Trophoblast cell (in vitro differentiated cells and primary cell): Measurements from ENCODE around the gene ULK4.
"Not testable (repeated sequence)": the region's sequence is repeated elsewhere in the genome, so short reads cannot be mapped to it uniquely, and the experiment has no call there.

Experiments
- DNase-seq, 2 donors: peaks; one replicate each; pipeline ENCODE4 v3.0.0-alpha.2; 2016
- H2AFZ ChIP-seq: 2 replicates; pipeline ENCODE4 v1.6.1; 2013; ENCODE audit warnings: low read length, moderate library complexity, mild to moderate bottlenecking; ENCODE audit not compliant: insufficient read depth, poor library complexity
- H2AK5ac ChIP-seq: 2 replicates; pipeline ENCODE4 v1.6.1; 2013; ENCODE audit warnings: mild to moderate bottlenecking, low read length
- H2BK120ac ChIP-seq: 2 replicates; pipeline ENCODE4 v1.6.1; 2013; ENCODE audit warnings: low read length, mild to moderate bottlenecking, moderate library complexity; ENCODE audit not compliant: insufficient read depth, poor library complexity
- H2BK12ac ChIP-seq: 2 replicates; pipeline ENCODE4 v1.6.1; 2013; ENCODE audit warnings: mild to moderate bottlenecking, low read length, moderate library complexity
- H2BK5ac ChIP-seq: 2 replicates; pipeline ENCODE4 v1.6.1; 2013; ENCODE audit warnings: low read length, low read depth, moderate library complexity, mild to moderate bottlenecking; ENCODE audit not compliant: poor library complexity
- H3K14ac ChIP-seq: 2 replicates; pipeline ENCODE4 v1.6.1; 2013; ENCODE audit warnings: mild to moderate bottlenecking, low read length
- H3K18ac ChIP-seq: 2 replicates; pipeline ENCODE4 v1.6.1; 2013; ENCODE audit warnings: mild to moderate bottlenecking, low read length
- H3K23ac ChIP-seq: 2 replicates; pipeline ENCODE4 v1.6.1; 2013; ENCODE audit warnings: low read length
- H3K27ac ChIP-seq: 2 replicates; pipeline ENCODE4 v1.5.1; 2013; ENCODE audit warnings: low read depth, mild to moderate bottlenecking, inconsistent platforms, low read length, moderate library complexity
- H3K27me3 ChIP-seq: 2 replicates; pipeline ENCODE4 v1.6.1; 2013; ENCODE audit warnings: inconsistent platforms, mild to moderate bottlenecking, low read length, moderate library complexity; ENCODE audit not compliant: insufficient read depth
- H3K36me3 ChIP-seq, 2 experiments: 1 replicate in 1 of 2; 2 replicates in 1 of 2; pipeline ENCODE4 v1.6.1; 2013; ENCODE audit warnings: low read length in 2 of 2, mild to moderate bottlenecking in 2 of 2, moderate library complexity in 1 of 2; ENCODE audit not compliant: insufficient read depth in 2 of 2, control insufficient read depth in 1 of 2
- H3K4ac ChIP-seq: 2 replicates; pipeline ENCODE4 v1.6.1; 2013; ENCODE audit warnings: low read depth, mild to moderate bottlenecking, low read length, moderate library complexity
- H3K4me1 ChIP-seq, 2 experiments: 1 replicate in 1 of 2; 2 replicates in 1 of 2; pipeline ENCODE4 v1.6.1; 2013; ENCODE audit warnings: low read length in 2 of 2, mild to moderate bottlenecking in 2 of 2, moderate library complexity in 1 of 2; ENCODE audit not compliant: insufficient read depth in 2 of 2, control insufficient read depth in 1 of 2
- H3K4me2 ChIP-seq: 2 replicates; pipeline ENCODE4 v1.6.1; 2013; ENCODE audit warnings: inconsistent platforms, mild to moderate bottlenecking, low read length, moderate library complexity
- H3K4me3 ChIP-seq: 2 replicates; pipeline ENCODE4 v1.5.1; 2013; ENCODE audit warnings: mild to moderate bottlenecking, low read depth, low read length, inconsistent platforms
- H3K79me1 ChIP-seq: one replicate; pipeline ENCODE4 v1.6.1; 2013; ENCODE audit warnings: low read length
- H3K79me2 ChIP-seq: 2 replicates; pipeline ENCODE4 v1.6.1; 2013; ENCODE audit warnings: low read length, mild to moderate bottlenecking; ENCODE audit not compliant: control insufficient read depth, insufficient read depth, poor library complexity
- H3K9ac ChIP-seq: 2 replicates; pipeline ENCODE4 v1.6.1; 2013; ENCODE audit warnings: mild to moderate bottlenecking, low read length
- H3K9me3 ChIP-seq: 2 replicates; pipeline ENCODE4 v1.6.1; 2013; ENCODE audit warnings: low read depth, mild to moderate bottlenecking, control low read depth, inconsistent platforms, low read length; ENCODE audit not compliant: insufficient read depth
- H4K12ac ChIP-seq: 2 replicates; pipeline ENCODE4 v1.6.1; 2013; ENCODE audit warnings: low read depth, mild to moderate bottlenecking, low read length, moderate library complexity
- H4K8ac ChIP-seq: 2 replicates; pipeline ENCODE4 v1.6.1; 2013; ENCODE audit warnings: low read depth, mild to moderate bottlenecking, low read length, moderate library complexity
- H4K91ac ChIP-seq: one replicate; pipeline ENCODE4 v1.6.1; 2013; ENCODE audit warnings: low read depth, mild to moderate bottlenecking, low read length, moderate library complexity
- WGBS: extraction: QIAGEN DNeasy Blood & Tissue Kit; methylation state at CpG from one replicate; pipeline ENCODE4 v1.1.7; 2013; ENCODE audit warnings: missing lambda C conversion rate; ENCODE audit not compliant: insufficient read length, insufficient coverage; ENCODE audit errors: extremely low coverage; 5-methylcytosine and 5-hydroxymethylcytosine counted together

ULK4 gene

DNA sequence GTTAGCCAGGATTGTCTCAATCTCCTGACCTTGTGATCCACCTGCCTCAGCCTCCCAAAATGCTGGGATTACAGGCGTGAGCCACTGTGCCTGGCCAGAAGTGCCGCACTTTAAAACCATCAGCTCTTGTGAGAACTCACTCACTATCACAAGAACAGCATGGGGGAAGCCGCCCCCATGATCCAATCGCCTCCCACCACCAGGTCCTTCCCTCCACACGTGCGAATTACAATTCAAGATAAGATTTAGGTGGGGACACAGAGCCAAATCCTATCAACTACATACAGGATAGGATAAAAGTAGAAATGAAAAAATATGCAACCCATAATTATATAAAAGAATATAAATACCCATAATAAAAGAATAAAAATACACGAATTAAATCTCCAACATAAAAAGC lies 199.0 kb downstream of the ULK4 start:
- H3K23ac ChIP-seq, H3K79me1 ChIP-seq, H4K8ac ChIP-seq, H3K4me2 ChIP-seq, H3K4me3 ChIP-seq, H3K4ac ChIP-seq, H3K9me3 ChIP-seq, H3K14ac ChIP-seq, H2BK120ac ChIP-seq, H3K27me3 ChIP-seq, DNase-seq, H3K27ac ChIP-seq, H2BK12ac ChIP-seq, H3K36me3 ChIP-seq, H4K91ac ChIP-seq, H3K4me1 ChIP-seq, H3K79me2 ChIP-seq, H2AFZ ChIP-seq, H3K18ac ChIP-seq, H2AK5ac ChIP-seq, H4K12ac ChIP-seq, H3K9ac ChIP-seq, H2BK5ac ChIP-seq: not testable (repeated sequence)
- no CpG with 5 or more reads among the region's 7 CpGs for WGBS

DNA sequence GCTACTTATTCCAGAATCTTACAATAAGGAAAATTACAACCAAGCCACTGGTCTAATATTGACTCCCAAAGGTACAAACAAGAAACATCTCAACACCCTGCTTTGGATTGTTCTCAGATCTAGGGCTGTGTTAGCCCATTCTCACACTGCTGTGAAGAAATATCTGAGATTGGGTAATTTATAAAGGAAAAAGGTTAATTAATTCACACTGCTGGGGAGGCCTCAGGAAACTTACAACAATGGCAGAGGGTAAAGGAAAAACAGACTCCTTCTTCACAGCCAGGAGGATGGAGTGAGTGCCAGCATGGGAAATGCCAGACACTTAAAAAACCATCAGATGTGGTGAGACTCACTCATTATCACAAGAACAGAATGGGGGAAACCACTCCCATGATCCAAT lies 208.3 kb downstream of the ULK4 start:
- no peak overlapping the region for H3K4me3 ChIP-seq
- no peak for DNase-seq
- no peak overlapping the region for H3K4ac ChIP-seq
- H3K14ac ChIP-seq, result no peak overlapping the region
- H3K27me3 ChIP-seq, result no peaks in the 10 kb centered on the region
- H2BK5ac ChIP-seq, result no peak overlapping the region
- H3K27ac ChIP-seq, result no peak overlapping the region
- no peak overlapping the region for H3K9ac ChIP-seq
- no peaks in the 10 kb centered on the region for H3K4me1 ChIP-seq
- H3K9me3 ChIP-seq, result no peaks in the 10 kb centered on the region
- no peak overlapping the region for H3K23ac ChIP-seq
- no peaks in the 10 kb centered on the region for H3K79me1 ChIP-seq
- no peak overlapping the region for H4K12ac ChIP-seq
- no peak overlapping the region for H2AK5ac ChIP-seq
- no peaks in the 10 kb centered on the region for H3K79me2 ChIP-seq
- no peak overlapping the region for H2BK12ac ChIP-seq
- H4K91ac ChIP-seq, result no peak overlapping the region
- H2AFZ ChIP-seq, result no peak overlapping the region
- no peaks in the 10 kb centered on the region for H3K36me3 ChIP-seq
- H2BK120ac ChIP-seq, result no peak overlapping the region
- H3K4me2 ChIP-seq, result no peak overlapping the region
- no peak overlapping the region for H4K8ac ChIP-seq
- no peak overlapping the region for H3K18ac ChIP-seq

DNA sequence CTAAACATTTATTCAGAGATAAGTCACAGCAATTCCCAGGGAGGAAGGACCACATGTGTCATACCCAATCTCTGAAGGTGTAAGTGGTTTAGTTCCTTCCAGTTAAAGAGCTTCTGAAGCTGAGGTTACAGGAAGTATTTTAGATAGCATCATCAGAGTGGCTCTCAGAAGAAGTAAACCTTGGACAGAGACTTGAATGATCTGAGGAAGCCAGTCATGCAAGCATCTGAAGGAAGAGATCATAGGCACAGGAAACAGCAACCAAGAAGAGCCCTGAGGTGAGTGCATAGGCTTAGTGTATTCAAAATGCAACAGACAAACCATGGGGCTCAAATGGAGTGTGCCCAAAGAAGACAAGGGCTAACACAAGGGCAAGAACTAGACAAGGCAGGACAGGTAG lies 210.3 kb downstream of the ULK4 start:
- Histone ChIP-seq H2BK5ac (no peak overlapping the region), H3K36me3 (no peaks in the 10 kb centered on the region), H3K4me2 (no peak overlapping the region), H2BK120ac (no peak overlapping the region), H3K79me2 (no peaks in the 10 kb centered on the region), H3K27me3 (no peaks in the 10 kb centered on the region), H3K18ac (no peak overlapping the region), H3K27ac (no peak overlapping the region), H4K91ac (no peak overlapping the region), H3K79me1 (no peaks in the 10 kb centered on the region), H4K8ac (no peak overlapping the region), H3K4me3 (no peak overlapping the region), H3K23ac (peak overlapping the region; percentile 13), H3K4ac (no peak overlapping the region), H3K4me1 (no peaks in the 10 kb centered on the region), H4K12ac (no peak overlapping the region), H3K9ac (no peak overlapping the region), H2BK12ac (no peak overlapping the region), H2AK5ac (no peak overlapping the region), H2AFZ (no peak overlapping the region), H3K9me3 (no peaks in the 10 kb centered on the region), H3K14ac (no peak overlapping the region)
- DNase-seq, result no peak

DNA sequence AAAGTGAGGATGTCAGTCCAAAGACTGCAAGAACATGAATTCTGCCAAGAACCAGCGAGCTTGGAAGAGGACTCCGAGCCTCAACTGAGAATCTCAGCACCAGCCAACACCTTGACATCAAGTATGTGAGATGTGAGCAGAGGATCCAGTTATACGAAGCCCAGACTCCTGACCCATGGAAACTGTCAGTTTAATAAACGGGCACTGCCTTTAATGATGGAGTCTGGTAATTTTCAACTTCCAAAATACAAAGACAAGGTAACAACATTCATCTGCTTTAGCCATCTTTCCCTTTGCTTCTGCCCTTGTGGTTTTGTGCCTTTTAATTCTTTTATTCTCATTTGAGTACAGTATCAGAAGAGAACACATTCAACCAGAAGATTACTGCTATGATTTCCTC lies 211.9 kb downstream of the ULK4 start:
- Histone ChIP-seq H2BK5ac (no peak overlapping the region), H3K79me2 (no peaks in the 10 kb centered on the region), H4K91ac (no peak overlapping the region), H3K18ac (no peak overlapping the region), H3K9me3 (no peaks in the 10 kb centered on the region), H3K4me3 (no peak overlapping the region), H2BK120ac (no peak overlapping the region), H3K27me3 (no peaks in the 10 kb centered on the region), H3K14ac (no peak overlapping the region), H3K9ac (no peak overlapping the region), H2AFZ (no peak overlapping the region), H4K12ac (no peak overlapping the region), H3K79me1 (no peaks in the 10 kb centered on the region), H3K4me2 (no peak overlapping the region), H2AK5ac (no peak overlapping the region), H2BK12ac (no peak overlapping the region), H3K23ac (no peak overlapping the region), H3K4me1 (no peaks in the 10 kb centered on the region), H3K27ac (no peak overlapping the region), H3K4ac (no peak overlapping the region), H3K36me3 (no peaks in the 10 kb centered on the region), H4K8ac (no peak overlapping the region)
- no CpG with 5 or more reads among the region's 4 CpGs for WGBS
- DNase-seq, result no peak

DNA sequence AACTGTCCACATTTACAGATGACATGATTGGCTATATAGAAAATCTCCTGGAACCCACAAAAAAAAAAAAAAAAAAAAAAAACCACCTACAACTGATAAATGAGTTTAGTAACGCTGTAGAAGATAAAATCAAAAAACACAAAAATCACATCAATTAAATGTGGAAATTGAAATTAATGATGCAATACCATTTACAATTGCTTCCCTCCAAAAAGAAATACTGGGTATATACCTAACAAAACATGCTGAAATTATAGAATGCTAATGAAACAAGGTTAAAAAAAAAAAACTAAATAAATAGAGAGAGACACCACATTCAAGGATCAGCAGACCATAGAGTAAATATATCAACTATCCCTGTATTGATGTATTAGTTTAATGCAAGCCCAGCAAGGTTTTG lies 215.7 kb downstream of the ULK4 start:
- no peak overlapping the region for H3K18ac ChIP-seq
- no peak overlapping the region for H2AFZ ChIP-seq
- no peak overlapping the region for H2BK5ac ChIP-seq
- no peak overlapping the region for H3K27ac ChIP-seq
- no peaks in the 10 kb centered on the region for H3K27me3 ChIP-seq
- H3K36me3 ChIP-seq, result no peaks in the 10 kb centered on the region
- no peak overlapping the region for H3K4ac ChIP-seq
- no peaks in the 10 kb centered on the region for H3K79me1 ChIP-seq
- no peak overlapping the region for H2BK120ac ChIP-seq
- H3K4me3 ChIP-seq, result no peak overlapping the region
- no peak for DNase-seq
- H4K12ac ChIP-seq, result no peak overlapping the region
- no peak overlapping the region for H2AK5ac ChIP-seq
- H3K9ac ChIP-seq, result no peak overlapping the region
- no peaks in the 10 kb centered on the region for H3K4me1 ChIP-seq
- WGBS, result no CpG with 5 or more reads among the region's 1 CpG
- H3K4me2 ChIP-seq, result no peak overlapping the region
- H4K91ac ChIP-seq, result no peak overlapping the region
- H4K8ac ChIP-seq, result no peak overlapping the region
- no peaks in the 10 kb centered on the region for H3K9me3 ChIP-seq
- H3K14ac ChIP-seq, result no peak overlapping the region
- H3K23ac ChIP-seq, result no peak overlapping the region
- no peaks in the 10 kb centered on the region for H3K79me2 ChIP-seq
- no peak overlapping the region for H2BK12ac ChIP-seq
